K562 (cell line): ENCODE results near the gene SH3BP5L. TPM values are rescaled to one million over a fixed set of nuclear protein-coding genes. Genes with fewer than 3 reads are reported as not detected.

ENCODE experiments used
- ARID2 ChIP-seq: fragments of 450-650 bp; IDR thresholded peaks from 2 replicates; pipeline ENCODE4 v1.6.1; 2017; ENCODE audit warnings: antibody characterized with exemption, mild to moderate bottlenecking
- BCOR ChIP-seq: fragments of 450-650 bp; IDR thresholded peaks from 2 replicates; pipeline ENCODE4 v1.6.1; 2016
- BDP1 ChIP-seq: IDR thresholded peaks from 3 replicates; pipeline ENCODE4 v1.6.1; 2011; ENCODE audit not compliant: insufficient read length, insufficient read depth
- E2F4 ChIP-seq: sonication (generic); formaldehyde crosslinking; IDR thresholded peaks from 2 replicates; pipeline ENCODE4 v1.8.0; 2022; ENCODE audit warnings: mild to moderate bottlenecking, low read depth, missing genetic modification reagents
- EGR1 ChIP-seq: fragments of 450-650 bp; conservative IDR thresholded peaks from 2 replicates; pipeline ENCODE4 v1.6.1; 2017; ENCODE audit warnings: mild to moderate bottlenecking
- ELF2 ChIP-seq: fragments of 250-450 bp; sonication (Bioruptor Pico); IDR thresholded peaks from 2 replicates; pipeline ENCODE4 v1.5.0; 2021; ENCODE audit warnings: mild to moderate bottlenecking
- FOXM1 ChIP-seq, 2 experiments: fragments of 450-650 bp in 1 of 2; sonication (generic) in 1 of 2; formaldehyde crosslinking in 1 of 2; IDR thresholded peaks; 2 replicates each; pipeline versions ENCODE4 v1.6.1 to v1.9.0; 2017 to 2022; ENCODE audit warnings: low read depth in 2 of 2, mild to moderate bottlenecking in 2 of 2, missing genetic modification reagents in 1 of 2, moderate library complexity in 1 of 2
- JUN ChIP-seq, 2 experiments: sonication (generic) in 1 of 2; formaldehyde crosslinking in 1 of 2; IDR thresholded peaks; 2 replicates each; pipeline versions ENCODE4 v1.6.1 to v1.8.0; 2012 to 2022; ENCODE audit warnings: borderline replicate concordance in 2 of 2, mild to moderate bottlenecking in 2 of 2, improper control_type of control experiment in 1 of 2, low read depth in 1 of 2, low read length in 1 of 2, missing genetic modification reagents in 1 of 2
- MXI1 ChIP-seq: IDR thresholded peaks from 2 replicates; pipeline ENCODE4 v1.6.1; 2011; ENCODE audit warnings: low read depth, mild to moderate bottlenecking, improper control_type of control experiment, low read length
- PYGO2 ChIP-seq: fragments of 450-650 bp; IDR thresholded peaks from 2 replicates; pipeline ENCODE4 v1.6.1; 2016; ENCODE audit warnings: mild to moderate bottlenecking, missing genetic modification characterization, moderate library complexity, missing compliant biosample characterization
- RFX5 ChIP-seq: IDR thresholded peaks from 2 replicates; pipeline ENCODE4 v1.6.1; 2011; ENCODE audit warnings: low read depth, mild to moderate bottlenecking, improper control_type of control experiment, low read length
- SNAPC5 ChIP-seq: fragments of 250-450 bp; sonication (Bioruptor Pico); IDR thresholded peaks from 2 replicates; pipeline ENCODE4 v1.8.0; 2021; ENCODE audit warnings: moderate library complexity, mild to moderate bottlenecking, inconsistent platforms
- SNIP1 ChIP-seq: fragments of 450-650 bp; IDR thresholded peaks from 2 replicates; pipeline ENCODE4 v1.7.1; 2017; ENCODE audit warnings: low read depth, mild to moderate bottlenecking
- SOX6 ChIP-seq: fragments of 450-650 bp; IDR thresholded peaks from 2 replicates; pipeline ENCODE4 v1.6.1; 2014; ENCODE audit warnings: mild to moderate bottlenecking
- TRIM24 ChIP-seq, 2 experiments: fragments of 450-650 bp; IDR thresholded peaks; 2 replicates each; pipeline ENCODE4 v1.6.1; 2016
- USF1 ChIP-seq: sonication (generic); formaldehyde crosslinking; IDR thresholded peaks from 2 replicates; pipeline ENCODE4 v1.9.0; 2022; ENCODE audit warnings: mild to moderate bottlenecking, missing genetic modification reagents
- ZFPM2 ChIP-seq: fragments of 250-450 bp; sonication (Bioruptor Pico); IDR thresholded peaks from 2 replicates; pipeline ENCODE4 v1.5.1; 2022; ENCODE audit warnings: mild to moderate bottlenecking
- ZNF212 ChIP-seq: fragments of 450-650 bp; formaldehyde crosslinking; IDR thresholded peaks from 2 replicates; pipeline ENCODE4 v1.4.0; 2020; ENCODE audit warnings: mild to moderate bottlenecking
- ZNF24 ChIP-seq: fragments of 450-650 bp; IDR thresholded peaks from 2 replicates; pipeline ENCODE4 v1.6.1; 2016
- ZNF586 ChIP-seq: fragments of 450-650 bp; formaldehyde crosslinking; conservative IDR thresholded peaks from 2 replicates; pipeline ENCODE4 v1.4.0; 2020; ENCODE audit warnings: mild to moderate bottlenecking, moderate library complexity
- polyA plus RNA-seq, 8 experiments: library from polyadenylated mRNA; depleted of rRNA in 4 of 8; stranded (reverse) in 5 of 8; unstranded in 3 of 8; fragments of >200 nt; fragmentation: Nextera tagmentation in 2 of 8; fragmentation: Illumina TruSeq in 1 of 8; extraction: Ambion mirVana in 2 of 8; extraction: Trizol in 1 of 8; gene quantifications; 2 replicates each; pipeline versions ENCODE4 v1.2.1 to v1.2.3, GENCODE V29; 2011 to 2014; ENCODE audit warnings: inconsistent platforms in 1 of 8, missing spikeins in 1 of 8
- total RNA-seq, 7 experiments: library from RNA; depleted of rRNA in 6 of 7; stranded (reverse); fragments of >200 nt in 6 of 7; fragmentation: Illumina TruSeq in 2 of 7; extraction: Trizol in 2 of 7; gene quantifications; 2 replicates each; pipeline versions ENCODE4 v1.2.1 to v1.2.3, GENCODE V29; 2011 to 2021; ENCODE audit warnings: low replicate concordance in 1 of 7
- TF ChIP-seq, protein P1 (sequence below): fragments of 250-450 bp; sonication (Bioruptor Pico); IDR thresholded peaks from 2 replicates; pipeline ENCODE4 v1.5.0; 2021
- TF ChIP-seq, protein P2 (sequence below): sonication (generic); formaldehyde crosslinking; IDR thresholded peaks from 2 replicates; pipeline ENCODE4 v1.8.0; 2022; ENCODE audit warnings: mild to moderate bottlenecking, missing genetic modification reagents
- TF ChIP-seq, protein P3 (sequence below), 2 experiments: fragments of 200-800 bp in 1 of 2; sonication (Bioruptor generic) in 1 of 2; sonication (generic) in 1 of 2; formaldehyde crosslinking in 1 of 2; IDR thresholded peaks in 1 of 2; conservative IDR thresholded peaks in 1 of 2; 2 replicates each; pipeline versions ENCODE4 v1.5.0 to v1.6.1; 2016 to 2020; ENCODE audit warnings: missing compliant biosample characterization in 1 of 2, missing genetic modification characterization in 1 of 2, missing genetic modification reagents in 1 of 2

Gene SH3BP5L
- total and polyA plus RNA-seq, 9 of the 15 experiments (the other 6 are each of a cell fraction or from before 2014, with no cell fraction given): 1.9 to 26.5 (median 15.8) TPM

DNA sequence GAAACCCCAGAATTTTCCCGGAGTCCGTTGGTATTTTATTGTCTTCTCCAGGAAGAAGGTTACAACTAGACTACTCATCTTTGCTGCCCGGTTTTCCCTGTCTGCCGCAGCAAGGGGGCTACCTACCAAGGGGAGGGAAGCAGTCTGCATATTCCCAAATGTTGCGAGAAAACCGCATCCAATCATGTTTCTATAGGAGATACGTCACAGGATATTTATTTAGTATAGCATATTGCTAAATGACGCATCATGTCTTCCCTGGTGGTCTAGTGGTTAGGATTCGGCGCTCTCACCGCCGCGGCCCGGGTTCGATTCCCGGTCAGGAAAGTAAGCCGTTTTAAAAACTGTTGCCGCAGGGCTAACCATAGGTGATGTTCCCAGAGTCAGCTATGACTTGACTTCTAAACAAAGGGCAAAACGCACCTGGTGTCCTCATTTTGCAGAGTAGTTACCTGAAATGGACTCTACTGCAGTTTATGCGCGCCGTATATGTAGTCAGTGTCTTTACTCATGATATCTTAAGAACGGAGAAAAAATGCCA lies 48.3 kb upstream of the SH3BP5L start (continued):
- TF ChIP-seq BDP1 (peak; percentile 62), E2F4 (CRISPR knock-in tag) (no peak), JUN (IDR thresholded peaks at IDR 0.05; ENCODE audit: borderline replicate concordance, low read depth, low read length) (0 out of 2 replicates have a peak, but pooled peaks have one; percentile 32), JUN (CRISPR knock-in tag; IDR thresholded peaks at IDR 0.05; ENCODE audit: borderline replicate concordance) (no peak), PYGO2 (no peak), SNIP1 (no peak), SNAPC5 (CRISPR knock-in tag) (no peak), MXI1 (no peak), ZNF212 (CRISPR knock-in tag) (no peak), EGR1 (no peak), SOX6 (peak; percentile 77), TRIM24 (IDR thresholded peaks at IDR 0.05) (peak in 1 of 2 experiments; percentile 53; a peak in 2 of 4 replicates), ARID2 (no peak), FOXM1 (IDR thresholded peaks at IDR 0.05; ENCODE audit: low read depth) (peak; percentile 44), FOXM1 (CRISPR knock-in tag; IDR thresholded peaks at IDR 0.05; ENCODE audit: low read depth) (no peak), RFX5 (peak; percentile 72), ZFPM2 (no peak), ZNF586 (CRISPR knock-in tag) (0 out of 2 replicates have a peak, but pooled peaks have one; percentile 12), USF1 (no peak), BCOR (peak; percentile 13; the same call in 1 of the 2 replicates), ZNF24 (peak; percentile 87), ELF2 (no peak)
- TF ChIP-seq, protein P1, sequence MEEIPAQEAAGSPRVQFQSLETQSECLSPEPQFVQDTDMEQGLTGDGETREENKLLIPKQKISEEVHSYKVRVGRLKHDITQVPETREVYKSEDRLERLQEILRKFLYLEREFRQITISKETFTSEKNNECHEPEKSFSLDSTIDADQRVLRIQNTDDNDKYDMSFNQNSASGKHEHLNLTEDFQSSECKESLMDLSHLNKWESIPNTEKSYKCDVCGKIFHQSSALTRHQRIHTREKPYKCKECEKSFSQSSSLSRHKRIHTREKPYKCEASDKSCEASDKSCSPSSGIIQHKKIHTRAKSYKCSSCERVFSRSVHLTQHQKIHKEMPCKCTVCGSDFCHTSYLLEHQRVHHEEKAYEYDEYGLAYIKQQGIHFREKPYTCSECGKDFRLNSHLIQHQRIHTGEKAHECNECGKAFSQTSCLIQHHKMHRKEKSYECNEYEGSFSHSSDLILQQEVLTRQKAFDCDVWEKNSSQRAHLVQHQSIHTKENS (CRISPR knock-in tag): no peak
- TF ChIP-seq, protein P2, sequence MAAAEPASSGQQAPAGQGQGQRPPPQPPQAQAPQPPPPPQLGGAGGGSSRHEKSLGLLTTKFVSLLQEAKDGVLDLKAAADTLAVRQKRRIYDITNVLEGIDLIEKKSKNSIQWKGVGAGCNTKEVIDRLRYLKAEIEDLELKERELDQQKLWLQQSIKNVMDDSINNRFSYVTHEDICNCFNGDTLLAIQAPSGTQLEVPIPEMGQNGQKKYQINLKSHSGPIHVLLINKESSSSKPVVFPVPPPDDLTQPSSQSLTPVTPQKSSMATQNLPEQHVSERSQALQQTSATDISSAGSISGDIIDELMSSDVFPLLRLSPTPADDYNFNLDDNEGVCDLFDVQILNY (CRISPR knock-in tag): no peak
- TF ChIP-seq, protein P3, sequence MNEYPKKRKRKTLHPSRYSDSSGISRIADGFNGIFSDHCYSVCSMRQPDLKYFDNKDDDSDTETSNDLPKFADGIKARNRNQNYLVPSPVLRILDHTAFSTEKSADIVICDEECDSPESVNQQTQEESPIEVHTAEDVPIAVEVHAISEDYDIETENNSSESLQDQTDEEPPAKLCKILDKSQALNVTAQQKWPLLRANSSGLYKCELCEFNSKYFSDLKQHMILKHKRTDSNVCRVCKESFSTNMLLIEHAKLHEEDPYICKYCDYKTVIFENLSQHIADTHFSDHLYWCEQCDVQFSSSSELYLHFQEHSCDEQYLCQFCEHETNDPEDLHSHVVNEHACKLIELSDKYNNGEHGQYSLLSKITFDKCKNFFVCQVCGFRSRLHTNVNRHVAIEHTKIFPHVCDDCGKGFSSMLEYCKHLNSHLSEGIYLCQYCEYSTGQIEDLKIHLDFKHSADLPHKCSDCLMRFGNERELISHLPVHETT (CRISPR knock-in tag; conservative IDR thresholded peaks at IDR 0.05 in 1 of 2, IDR thresholded peaks at IDR 0.05 in 1 of 2): peak in 1 of 2 experiments; percentile 68; a peak in 2 of 4 replicates
